CD14-positive monocyte (primary cell): ENCODE data around the gene IL21. TPM values are rescaled to one million over a fixed set of nuclear protein-coding genes. Genes with fewer than 3 reads are reported as not detected.

Experiments
- DNase-seq, 3 donors: peaks; one replicate each; pipeline ENCODE4 v3.0.0-alpha.2; 2011 to 2022
- H2AFZ ChIP-seq: 2 replicates; pipeline ENCODE4 v1.6.0; 2012; ENCODE audit warnings: mild to moderate bottlenecking, low read depth, low read length, inconsistent platforms; ENCODE audit not compliant: insufficient read depth, poor library complexity, severe bottlenecking
- H3K27ac ChIP-seq, 2 donors: 1 replicate in 1 of 2; 2 replicates in 1 of 2; pipeline ENCODE4 v1.5.1; 2012 to 2013; ENCODE audit warnings: low read length in 2 of 2, control low read depth in 1 of 2, inconsistent platforms in 1 of 2, low read depth in 1 of 2, mild to moderate bottlenecking in 1 of 2
- H3K27me3 ChIP-seq, 2 donors: one replicate each; pipeline versions ENCODE4 v1.6.0 to v1.6.1; 2011 to 2013; ENCODE audit warnings: low read length in 2 of 2; ENCODE audit not compliant: control insufficient read depth in 2 of 2, insufficient read depth in 2 of 2
- H3K36me3 ChIP-seq, 2 donors: replicated peaks in 1 of 2; 1 replicate in 1 of 2; 2 replicates in 1 of 2; pipeline versions ENCODE4 v1.5.1 to v1.6.1; 2012 to 2013; ENCODE audit warnings: low read length in 2 of 2, control low read depth in 1 of 2, inconsistent platforms in 1 of 2, mild to moderate bottlenecking in 1 of 2; ENCODE audit not compliant: insufficient read depth in 2 of 2, control insufficient read depth in 1 of 2
- H3K4me1 ChIP-seq, 2 donors: 1 replicate in 1 of 2; 2 replicates in 1 of 2; pipeline versions ENCODE4 v1.5.1 to v1.6.1; 2012 to 2013; ENCODE audit warnings: low read length in 2 of 2, control low read depth in 1 of 2, inconsistent platforms in 1 of 2, mild to moderate bottlenecking in 1 of 2, moderate library complexity in 1 of 2; ENCODE audit not compliant: insufficient read depth in 2 of 2, control insufficient read depth in 1 of 2
- H3K4me2 ChIP-seq: replicated peaks from 2 replicates; pipeline ENCODE3; 2012; ENCODE audit warnings: low read length, moderate library complexity, mild to moderate bottlenecking; ENCODE audit not compliant: poor library complexity, severe bottlenecking; ENCODE audit errors: extremely low read depth
- H3K4me3 ChIP-seq, 3 experiments: fragments of 200-600 bp in 1 of 3; sonication (generic) in 1 of 3; replicated peaks in 1 of 3; 1 replicate in 2 of 3; 2 replicates in 1 of 3; pipeline ENCODE4 v1.5.1; 2011 to 2013; ENCODE audit warnings: low read length in 3 of 3, mild to moderate bottlenecking in 3 of 3, control low read depth in 2 of 3, low read depth in 2 of 3, inconsistent platforms in 1 of 3, moderate library complexity in 1 of 3
- H3K79me2 ChIP-seq: 2 replicates; pipeline ENCODE4 v1.6.0; 2012; ENCODE audit warnings: mild to moderate bottlenecking, control low read depth, inconsistent platforms, low read length, moderate library complexity; ENCODE audit not compliant: insufficient read depth
- H3K9ac ChIP-seq: 2 replicates; pipeline ENCODE4 v1.6.0; 2017; ENCODE audit warnings: low read length, mild to moderate bottlenecking; ENCODE audit not compliant: insufficient read depth, poor library complexity, severe bottlenecking
- H3K9me3 ChIP-seq, 2 donors: replicated peaks in 1 of 2; 1 replicate in 1 of 2; 2 replicates in 1 of 2; pipeline versions ENCODE4 v1.5.1 to v1.6.1; 2012 to 2013; ENCODE audit warnings: low read length in 2 of 2, control low read depth in 1 of 2; ENCODE audit not compliant: control insufficient read depth in 1 of 2, insufficient read depth in 1 of 2
- H4K20me1 ChIP-seq: 2 replicates; pipeline ENCODE4 v1.6.0; 2012; ENCODE audit warnings: mild to moderate bottlenecking, low read length, control low read depth, moderate library complexity; ENCODE audit not compliant: insufficient read depth
- H3K27ac Mint-ChIP-seq, 7 donors: one replicate each; pipeline ENCODE4 v1.8.0; 2020; ENCODE audit warnings: mild to moderate bottlenecking in 7 of 7, mixed read lengths in 7 of 7, moderate library complexity in 6 of 7, inconsistent platforms in 2 of 7
- H3K27me3 Mint-ChIP-seq, 3 donors: one replicate each; pipeline ENCODE4 v1.8.0; 2021 to 2022; ENCODE audit warnings: low read depth in 3 of 3, mild to moderate bottlenecking in 3 of 3, mixed read lengths in 3 of 3, moderate library complexity in 3 of 3, inconsistent platforms in 1 of 3
- H3K36me3 Mint-ChIP-seq, 2 donors: one replicate each; pipeline ENCODE4 v1.8.0; 2020; ENCODE audit warnings: mixed read lengths in 2 of 2, inconsistent platforms in 1 of 2, mild to moderate bottlenecking in 1 of 2
- H3K4me1 Mint-ChIP-seq: one replicate; pipeline ENCODE4 v1.8.0; 2020; ENCODE audit warnings: mild to moderate bottlenecking, mixed read lengths
- H3K4me3 Mint-ChIP-seq, 2 donors: one replicate each; pipeline ENCODE4 v1.8.0; 2020; ENCODE audit warnings: mild to moderate bottlenecking in 2 of 2, mixed read lengths in 2 of 2, moderate library complexity in 1 of 2
- H3K9me3 Mint-ChIP-seq, 7 donors: one replicate each; pipeline ENCODE4 v1.8.0; 2020 to 2022; ENCODE audit warnings: mixed read lengths in 7 of 7, mild to moderate bottlenecking in 6 of 7, moderate library complexity in 6 of 7, inconsistent platforms in 2 of 7
- WGBS: methylation state at CpG from one replicate; pipeline ENCODE4 v1.1.5; 2013; ENCODE audit warnings: missing lambda C conversion rate; ENCODE audit not compliant: insufficient coverage; 5-methylcytosine and 5-hydroxymethylcytosine counted together
- intact Hi-C, 2 donors: fragments of 100-400 bp; cut with micrococcal nuclease; formaldehyde crosslinking; loops; one replicate each; pipeline versions ENCODE4 v1.15.0 to v1.15.1; 2023
- polyA minus RNA-seq: library from RNA; depleted of rRNA, polyadenylated mRNA; stranded (reverse); fragments of >200 nt; gene quantifications from 2 replicates; pipeline ENCODE4 v1.2.3, GENCODE V29; 2012
- polyA plus RNA-seq, 3 donors: library from polyadenylated mRNA; depleted of rRNA in 1 of 3; unstranded in 2 of 3; stranded (reverse) in 1 of 3; fragments of 300-500 nt in 2 of 3; fragments of >200 nt in 1 of 3; fragmentation: Illumina TruSeq in 2 of 3; gene quantifications; 1 replicate in 2 of 3; 2 replicates in 1 of 3; pipeline ENCODE4 v1.2.3, GENCODE V29; 2012 to 2021
- total RNA-seq, 12 experiments: library from RNA in 1 of 12; stranded (reverse) in 1 of 12; fragments of 120-200 nt in 1 of 12; gene quantifications; one replicate each; pipeline ENCODE4 v1.2.4 and lab custom pipeline; 2013 to 2026; ENCODE audit warnings: mixed read lengths in 6 of 12, inconsistent platforms in 1 of 12
- TF ChIP-seq, protein P1 (sequence below): fragments of 200-600 bp; IDR thresholded peaks from one replicate; pipeline ENCODE4 v1.8.0; 2022; ENCODE audit warnings: antibody characterized with exemption, mild to moderate bottlenecking

IL21 gene
- not detected for total RNA-seq (2013)
- polyA plus RNA-seq, result not detected
- not detected in 2 replicates for polyA minus RNA-seq
- 0 to 1.7 (median 0) reads per million in 11 experiments for total RNA-seq (lab: John Stamatoyannopoulos, UW)

DNA sequence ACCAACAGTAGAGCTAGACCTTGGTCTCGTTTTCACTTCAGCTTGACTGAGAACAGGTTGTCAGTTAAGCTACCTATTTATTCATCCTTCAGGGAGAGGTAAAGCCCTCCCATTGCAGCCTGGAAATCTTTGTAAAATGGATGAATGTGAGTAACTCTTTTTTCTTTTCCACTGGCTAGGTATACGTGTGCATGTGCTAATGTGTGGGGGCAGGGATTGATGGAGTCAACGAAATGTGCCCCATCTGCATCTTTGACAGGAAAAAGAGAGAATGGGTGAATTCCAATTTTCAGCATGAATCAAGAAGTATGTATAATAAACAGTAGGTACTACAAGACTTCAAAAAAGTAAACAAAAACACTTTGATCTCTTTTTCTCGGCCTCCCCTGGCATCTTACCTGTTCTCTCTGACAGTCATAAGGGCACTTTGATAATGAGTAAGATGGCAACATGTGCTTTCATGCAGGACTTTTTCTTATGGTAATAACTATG lies at the start of gene IL21:
TSS of gene IL21 (minus strand) at position 51 of the 492 bp plus-strand sequence. CDS start 55 bp downstream, outside the sequence.
- Mint-ChIP-seq H3K4me1 (no peaks in the 10 kb centered on the region), H3K9me3 (peaks cover 0 to 3% (median 0%) of the 10 kb centered on the region in 7 donors), H3K27me3 (peaks cover 0 to 8% (median 0%) of the 10 kb centered on the region in 3 donors), H3K27ac (no peak within 1 kb of the TSS), H3K4me3 (no peak within 1 kb of the TSS), H3K36me3 (no peaks in the 10 kb centered on the region)
- no CpG with 5 or more reads among the region's 4 CpGs for WGBS
- Histone ChIP-seq H4K20me1 (no peaks in the 10 kb centered on the region), H3K27ac (no peak within 1 kb of the TSS), H3K4me3 (no peak within 1 kb of the TSS), H3K4me1 (no peaks in the 10 kb centered on the region), H3K9ac (no peak within 1 kb of the TSS), H3K4me2 (no peak within 1 kb of the TSS), H3K79me2 (no peaks in the 10 kb centered on the region), H3K27me3 (no peaks in the 10 kb centered on the region), H3K36me3 (no peaks in the 10 kb centered on the region), H2AFZ (no peak within 1 kb of the TSS), H3K9me3 (no peaks in the 10 kb centered on the region)
- intact Hi-C loops, result no loop called here
- TF ChIP-seq, protein P1, sequence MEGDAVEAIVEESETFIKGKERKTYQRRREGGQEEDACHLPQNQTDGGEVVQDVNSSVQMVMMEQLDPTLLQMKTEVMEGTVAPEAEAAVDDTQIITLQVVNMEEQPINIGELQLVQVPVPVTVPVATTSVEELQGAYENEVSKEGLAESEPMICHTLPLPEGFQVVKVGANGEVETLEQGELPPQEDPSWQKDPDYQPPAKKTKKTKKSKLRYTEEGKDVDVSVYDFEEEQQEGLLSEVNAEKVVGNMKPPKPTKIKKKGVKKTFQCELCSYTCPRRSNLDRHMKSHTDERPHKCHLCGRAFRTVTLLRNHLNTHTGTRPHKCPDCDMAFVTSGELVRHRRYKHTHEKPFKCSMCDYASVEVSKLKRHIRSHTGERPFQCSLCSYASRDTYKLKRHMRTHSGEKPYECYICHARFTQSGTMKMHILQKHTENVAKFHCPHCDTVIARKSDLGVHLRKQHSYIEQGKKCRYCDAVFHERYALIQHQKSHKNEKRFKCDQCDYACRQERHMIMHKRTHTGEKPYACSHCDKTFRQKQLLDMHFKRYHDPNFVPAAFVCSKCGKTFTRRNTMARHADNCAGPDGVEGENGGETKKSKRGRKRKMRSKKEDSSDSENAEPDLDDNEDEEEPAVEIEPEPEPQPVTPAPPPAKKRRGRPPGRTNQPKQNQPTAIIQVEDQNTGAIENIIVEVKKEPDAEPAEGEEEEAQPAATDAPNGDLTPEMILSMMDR, result no peak
- no peak for DNase-seq

DNA sequence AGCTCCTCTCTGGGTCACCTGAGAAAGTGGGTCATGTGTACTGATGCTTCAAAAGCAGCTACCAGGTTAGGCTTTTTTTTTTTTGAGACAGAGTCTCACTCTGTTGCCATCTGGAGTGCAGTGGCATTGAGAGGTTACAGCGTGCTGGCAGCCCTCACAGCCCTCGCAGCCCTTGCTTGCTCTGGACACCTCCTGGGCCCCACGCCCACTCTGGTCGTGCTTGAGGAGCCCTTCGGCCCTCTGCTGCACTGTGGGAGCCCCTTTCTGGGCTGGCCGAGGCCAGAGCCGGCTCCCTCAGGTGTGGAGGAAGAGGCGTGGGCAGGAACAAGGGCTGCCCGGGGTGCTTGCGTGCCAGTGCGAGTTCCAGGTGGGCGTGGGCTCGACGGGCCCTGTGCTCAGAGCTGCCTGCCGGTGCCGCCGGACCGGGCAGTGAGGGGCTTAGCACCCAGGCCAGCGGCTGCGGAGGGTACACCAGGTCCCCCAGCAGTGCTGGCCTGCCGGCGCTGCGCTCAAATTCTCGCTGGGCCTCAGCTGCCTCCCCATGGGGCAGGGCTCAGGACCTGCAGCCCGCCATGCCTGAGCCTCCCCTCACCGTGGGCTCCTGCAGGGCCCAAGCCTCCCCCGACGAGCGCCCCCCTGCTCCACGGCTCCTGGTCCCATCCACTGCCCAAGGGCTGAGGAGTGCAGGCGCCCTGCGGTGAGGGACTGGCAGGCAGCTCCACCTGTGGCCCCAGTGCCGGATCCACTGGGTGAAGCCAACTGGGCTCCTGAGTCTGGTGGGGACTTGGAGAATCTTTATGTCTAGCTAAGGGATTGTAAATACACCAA lies 49.3 kb upstream of the IL21 start:
- no peaks in the 10 kb centered on the region for H3K36me3 Mint-ChIP-seq
- no peaks in the 10 kb centered on the region for H3K4me1 Mint-ChIP-seq
- TF ChIP-seq, protein P1, result no peak
- no peak overlapping the region for H3K27ac Mint-ChIP-seq
- peaks cover 0 to 8% (median 2%) of the 10 kb centered on the region in 7 donors for H3K9me3 Mint-ChIP-seq
- H3K27ac ChIP-seq, result no peak overlapping the region
- no peak for DNase-seq
- no peak overlapping the region for H3K9ac ChIP-seq
- H3K27me3 ChIP-seq, result no peaks in the 10 kb centered on the region
- H2AFZ ChIP-seq, result no peak overlapping the region
- H3K79me2 ChIP-seq, result no peaks in the 10 kb centered on the region
- H3K4me1 ChIP-seq, result no peaks in the 10 kb centered on the region
- H3K9me3 ChIP-seq, result peaks cover 0 to 3% of the 10 kb centered on the region in 2 donors
- no peak overlapping the region for H3K4me2 ChIP-seq
- no peak overlapping the region for H3K4me3 Mint-ChIP-seq
- no peak overlapping the region for H3K4me3 ChIP-seq
- intact Hi-C loops, result no loop called here
- H3K27me3 Mint-ChIP-seq, result peaks cover 3% of the 10 kb centered on the region in 3 donors
- 93% methylated on average over 29 of the region's 33 CpGs for WGBS
- H3K36me3 ChIP-seq, result no peaks in the 10 kb centered on the region
- no peaks in the 10 kb centered on the region for H4K20me1 ChIP-seq
